CD4-positive, alpha-beta T cell treated with Interleukin-6 for 4 hours (primary cell): ENCODE measurements around the gene NEK4.
"Not testable (repeated sequence)": the region's sequence is repeated elsewhere in the genome, so short reads cannot be mapped to it uniquely, and the experiment has no call there.

Source experiments
- DNase-seq: peaks from one replicate; pipeline ENCODE4 v3.0.0-alpha.2; 2020; ENCODE audit warnings: mixed read lengths

The NEK4 gene

GRCh38 chr3:52730681-52731080 is 40.1 kb downstream of the NEK4 start:
- no peak for DNase-seq

GRCh38 chr3:52728753-52729152 is 42.0 kb downstream of the NEK4 start:
- DNase-seq = not testable (repeated sequence)

GRCh38 chr3:52724511-52724910 is 46.2 kb downstream of the NEK4 start:
- no peak for DNase-seq

- no peak for DNase-seq
Observed at GRCh38 chr3:52723935-52724334, 46.8 kb downstream of the NEK4 start.

- DNase-seq = no peak
Observed at GRCh38 chr3:52722491-52722890, 48.2 kb downstream of the NEK4 start.

GRCh38 chr3:52721730-52722008 is 49.1 kb downstream of the NEK4 start:
- DNase-seq = no peak

GRCh38 chr3:52721002-52721729 is 49.6 kb downstream of the NEK4 start:
- peak; percentile 42 for DNase-seq

- no peak for DNase-seq
Observed at GRCh38 chr3:52719618-52720017, 51.1 kb downstream of the NEK4 start.

- no peak for DNase-seq
Observed at GRCh38 chr3:52715714-52716305, 54.9 kb downstream of the NEK4 start.

GRCh38 chr3:52714335-52715302 is 56.1 kb downstream of the NEK4 start:
- no peak for DNase-seq

GRCh38 chr3:52712291-52713212 is 58.2 kb downstream of the NEK4 start:
- DNase-seq = no peak

- DNase-seq = no peak
Observed at GRCh38 chr3:52710512-52710911, 60.2 kb downstream of the NEK4 start.

GRCh38 chr3:52707585-52707984 is 63.2 kb downstream of the NEK4 start:
- no peak for DNase-seq

- peak; percentile 88 for DNase-seq
Observed at GRCh38 chr3:52705688-52706686, 64.8 kb downstream of the NEK4 start, which contains the start of the genes GLT8D1 and SPCS1. Gene GLT8D1, minus strand, starts transcription at chr3:52705791. Its CDS starts 5,331 bp downstream, at chr3:52700460. Gene SPCS1, plus strand, starts transcription at chr3:52706106. Its CDS starts 141 bp downstream, at chr3:52706247.

GRCh38 chr3:52705438-52705687 is 65.4 kb downstream of the NEK4 start:
- DNase-seq = no peak

GRCh38 chr3:52704611-52705437 is 65.9 kb downstream of the NEK4 start:
- DNase-seq = no peak

- no peak for DNase-seq
Observed at GRCh38 chr3:52703341-52703740, 67.4 kb downstream of the NEK4 start.

- DNase-seq = no peak
Observed at GRCh38 chr3:52697632-52697965, 73.1 kb downstream of the NEK4 start.

- DNase-seq = no peak
Observed at GRCh38 chr3:52696830-52697631, 73.7 kb downstream of the NEK4 start.
